PFSK-1 (cell line): ENCODE measurements around the gene DKK3.

Experiments used
- FOXP2 ChIP-seq: optimal IDR thresholded peaks from 2 replicates; pipeline ENCODE3; 2011; ENCODE audit warnings: borderline replicate concordance, control low read depth, inconsistent platforms; ENCODE audit not compliant: insufficient read depth; ENCODE audit errors: extremely low read length, extremely low read depth
- POLR2AphosphoS5 ChIP-seq: IDR thresholded peaks from 2 replicates; pipeline ENCODE4 v1.6.1; 2012; ENCODE audit warnings: low read depth, mild to moderate bottlenecking, control low read depth, low read length, moderate library complexity
- REST ChIP-seq, 2 experiments: IDR thresholded peaks; 2 replicates each; pipeline versions ENCODE4 v1.6.1 to v1.8.0; 2011 to 2012; ENCODE audit warnings: low read depth in 2 of 2, low read length in 2 of 2, control low read depth in 1 of 2, inconsistent platforms in 1 of 2, mild to moderate bottlenecking in 1 of 2, moderate library complexity in 1 of 2; ENCODE audit not compliant: insufficient read depth in 1 of 2
- SIN3A ChIP-seq: IDR thresholded peaks from 2 replicates; pipeline ENCODE4 v1.6.1; 2012; ENCODE audit warnings: mild to moderate bottlenecking, low read length, moderate library complexity, borderline replicate concordance; ENCODE audit not compliant: insufficient read depth
- TAF1 ChIP-seq: IDR thresholded peaks from 2 replicates; pipeline ENCODE4 v1.6.1; 2012; ENCODE audit warnings: low read length, control low read depth, borderline replicate concordance; ENCODE audit not compliant: insufficient read depth

Gene DKK3

GRCh38 chr11:11966354-11966741, 42.1 kb downstream of the DKK3 start:
- no peak for TF ChIP-seq TAF1
- no peak for TF ChIP-seq SIN3A
- no peak for TF ChIP-seq POLR2AphosphoS5
- TF ChIP-seq REST (IDR thresholded peaks at IDR 0.05; ENCODE audit: insufficient read depth in 1 of 2, low read depth in 2 of 2, low read length in 2 of 2): no peak
- TF ChIP-seq FOXP2: no peak

- TF ChIP-seq FOXP2 (no peak), SIN3A (no peak), TAF1 (no peak), POLR2AphosphoS5 (no peak), REST (IDR thresholded peaks at IDR 0.05; ENCODE audit: insufficient read depth in 1 of 2, low read depth in 2 of 2, low read length in 2 of 2) (no peak)
Measured at GRCh38 chr11:11965656-11966353, 42.6 kb downstream of the DKK3 start.

GRCh38 chr11:11965192-11965591, 43.2 kb downstream of the DKK3 start:
- TF ChIP-seq TAF1 (no peak), REST (IDR thresholded peaks at IDR 0.05; ENCODE audit: insufficient read depth in 1 of 2, low read depth in 2 of 2, low read length in 2 of 2) (no peak), POLR2AphosphoS5 (no peak), FOXP2 (no peak), SIN3A (no peak)

GRCh38 chr11:11964774-11965150, 43.7 kb downstream of the DKK3 start:
- TF ChIP-seq FOXP2 (no peak), TAF1 (no peak), REST (IDR thresholded peaks at IDR 0.05; ENCODE audit: insufficient read depth in 1 of 2, low read depth in 2 of 2, low read length in 2 of 2) (no peak), SIN3A (no peak), POLR2AphosphoS5 (no peak)
